OCI-LY3 (cell line): ENCODE measurements around the gene PES1.
"Not testable (repeated sequence)": the region's sequence is repeated elsewhere in the genome, so short reads cannot be mapped to it uniquely, and the experiment has no call there.

Experiments used
- EZH2phosphoT487 ChIP-seq: fragments of 200-600 bp; shearing (Covaris generic); IDR thresholded peaks from 2 replicates; pipeline ENCODE4 v1.6.1; 2018; ENCODE audit warnings: antibody characterized with exemption, mixed run types, low read depth
- TF ChIP-seq, protein P1 (sequence below): fragments of 200-600, 300-600 bp; sonication (generic); IDR thresholded peaks from 2 replicates; pipeline ENCODE4 v1.5.1; 2014; ENCODE audit warnings: antibody characterized with exemption, low read length, low read depth

DNA sequence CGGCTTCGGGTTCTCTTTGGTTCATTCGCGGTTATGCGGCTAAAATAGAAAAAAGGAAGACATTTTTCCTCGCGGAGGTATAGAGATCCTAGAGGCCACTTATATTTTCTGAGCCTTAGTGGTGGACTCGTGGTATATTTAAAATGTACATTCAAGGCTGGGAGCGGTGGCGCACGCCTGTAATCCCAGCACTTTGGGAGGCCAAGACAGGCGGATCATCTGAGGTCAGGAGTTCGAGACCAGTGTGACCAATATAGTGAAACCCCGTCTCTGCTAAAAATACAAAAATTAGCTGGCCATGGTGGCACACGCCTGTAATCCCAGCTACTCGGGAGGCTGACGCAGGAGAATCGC is 627 bp upstream of the PES1 start:
- TF ChIP-seq, protein P1, sequence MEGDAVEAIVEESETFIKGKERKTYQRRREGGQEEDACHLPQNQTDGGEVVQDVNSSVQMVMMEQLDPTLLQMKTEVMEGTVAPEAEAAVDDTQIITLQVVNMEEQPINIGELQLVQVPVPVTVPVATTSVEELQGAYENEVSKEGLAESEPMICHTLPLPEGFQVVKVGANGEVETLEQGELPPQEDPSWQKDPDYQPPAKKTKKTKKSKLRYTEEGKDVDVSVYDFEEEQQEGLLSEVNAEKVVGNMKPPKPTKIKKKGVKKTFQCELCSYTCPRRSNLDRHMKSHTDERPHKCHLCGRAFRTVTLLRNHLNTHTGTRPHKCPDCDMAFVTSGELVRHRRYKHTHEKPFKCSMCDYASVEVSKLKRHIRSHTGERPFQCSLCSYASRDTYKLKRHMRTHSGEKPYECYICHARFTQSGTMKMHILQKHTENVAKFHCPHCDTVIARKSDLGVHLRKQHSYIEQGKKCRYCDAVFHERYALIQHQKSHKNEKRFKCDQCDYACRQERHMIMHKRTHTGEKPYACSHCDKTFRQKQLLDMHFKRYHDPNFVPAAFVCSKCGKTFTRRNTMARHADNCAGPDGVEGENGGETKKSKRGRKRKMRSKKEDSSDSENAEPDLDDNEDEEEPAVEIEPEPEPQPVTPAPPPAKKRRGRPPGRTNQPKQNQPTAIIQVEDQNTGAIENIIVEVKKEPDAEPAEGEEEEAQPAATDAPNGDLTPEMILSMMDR: not testable (repeated sequence)
- TF ChIP-seq EZH2phosphoT487: not testable (repeated sequence)
